GM21515 (cell line): ENCODE measurements around the gene SMAD6.
"Not testable (repeated sequence)": the region's sequence is repeated elsewhere in the genome, so short reads cannot be mapped to it uniquely, and the experiment has no call there.

Source experiments
- ATAC-seq: cut with Tn5 transposase; IDR thresholded peaks from one replicate; pipeline ENCODE4 v1.9.1; 2021; ENCODE audit not compliant: unreplicated experiment

The SMAD6 gene

GRCh38 chr15:66821307-66821706 is 119.3 kb downstream of the SMAD6 start:
- no peak for ATAC-seq

GRCh38 chr15:66822114-66822513 is 120.1 kb downstream of the SMAD6 start:
- no peak for ATAC-seq

- ATAC-seq: no peak
Observed at GRCh38 chr15:66822576-66822975, 120.5 kb downstream of the SMAD6 start.

GRCh38 chr15:66823601-66824000 is 121.6 kb downstream of the SMAD6 start:
- ATAC-seq: no peak

GRCh38 chr15:66824424-66824823 is 122.4 kb downstream of the SMAD6 start:
- ATAC-seq: no peak

- no peak for ATAC-seq
Observed at GRCh38 chr15:66825139-66825538, 123.1 kb downstream of the SMAD6 start.

- no peak for ATAC-seq
Observed at GRCh38 chr15:66825731-66826130, 123.7 kb downstream of the SMAD6 start.

GRCh38 chr15:66826507-66826906 is 124.5 kb downstream of the SMAD6 start:
- no peak for ATAC-seq

- no peak for ATAC-seq
Observed at GRCh38 chr15:66827039-66827697, 125.1 kb downstream of the SMAD6 start.

GRCh38 chr15:66827698-66828055 is 125.6 kb downstream of the SMAD6 start:
- ATAC-seq: no peak

GRCh38 chr15:66828817-66829541 is 126.9 kb downstream of the SMAD6 start:
- not testable (repeated sequence) for ATAC-seq

GRCh38 chr15:66829551-66830121 is 127.6 kb downstream of the SMAD6 start:
- no peak for ATAC-seq

- ATAC-seq: no peak
Observed at GRCh38 chr15:66830358-66830757, 128.3 kb downstream of the SMAD6 start.

- no peak for ATAC-seq
Observed at GRCh38 chr15:66830823-66831222, 128.8 kb downstream of the SMAD6 start.

GRCh38 chr15:66831289-66831688 is 129.3 kb downstream of the SMAD6 start:
- ATAC-seq: no peak

GRCh38 chr15:66831801-66832390 is 129.9 kb downstream of the SMAD6 start:
- no peak for ATAC-seq
